HG02884 (cell line): ENCODE measurements around the gene ZBTB4.

ENCODE experiments used
- ATAC-seq: cut with Tn5 transposase; IDR thresholded peaks from one replicate; pipeline ENCODE4 v1.9.1; 2021; ENCODE audit warnings: mild to moderate bottlenecking, moderate library complexity; ENCODE audit not compliant: unreplicated experiment

The ZBTB4 gene

GRCh38 chr17:7426203-7426863 is 53.1 kb downstream of the ZBTB4 start:
- no peak for ATAC-seq

- ATAC-seq: no peak
Measured at GRCh38 chr17:7425756-7426155, 53.7 kb downstream of the ZBTB4 start.

- ATAC-seq: no peak
Measured at GRCh38 chr17:7425316-7425715, 54.1 kb downstream of the ZBTB4 start, which contains the start of gene SPEM2. SPEM2 (plus strand) TSS chr17:7425616; CDS start chr17:7425689, 73 bp downstream.

GRCh38 chr17:7423679-7424078 is 55.8 kb downstream of the ZBTB4 start:
- no peak for ATAC-seq

GRCh38 chr17:7421186-7421585 is 58.2 kb downstream of the ZBTB4 start:
- no peak for ATAC-seq

- no peak for ATAC-seq
Measured at GRCh38 chr17:7419819-7420610, 59.4 kb downstream of the ZBTB4 start, which contains the start of gene SPEM1. SPEM1 (plus strand) TSS chr17:7420324; CDS start chr17:7420385, 61 bp downstream.

- no peak for ATAC-seq
Measured at GRCh38 chr17:7418472-7419152, 60.8 kb downstream of the ZBTB4 start.

- no peak for ATAC-seq
Measured at GRCh38 chr17:7417056-7417655, 62.3 kb downstream of the ZBTB4 start.

GRCh38 chr17:7416323-7416722 is 63.1 kb downstream of the ZBTB4 start:
- ATAC-seq: no peak

GRCh38 chr17:7415784-7416183 is 63.6 kb downstream of the ZBTB4 start:
- no peak for ATAC-seq

- ATAC-seq: no peak
Measured at GRCh38 chr17:7414837-7415236, 64.6 kb downstream of the ZBTB4 start.

- no peak for ATAC-seq
Measured at GRCh38 chr17:7413346-7413985, 66.0 kb downstream of the ZBTB4 start.

- no peak for ATAC-seq
Measured at GRCh38 chr17:7411427-7411750, 68.0 kb downstream of the ZBTB4 start.

- no peak for ATAC-seq
Measured at GRCh38 chr17:7410634-7411426, 68.6 kb downstream of the ZBTB4 start.

GRCh38 chr17:7409716-7410115 is 69.7 kb downstream of the ZBTB4 start:
- no peak for ATAC-seq
